ENCODE measurements around the gene PEX11G.

DNA sequence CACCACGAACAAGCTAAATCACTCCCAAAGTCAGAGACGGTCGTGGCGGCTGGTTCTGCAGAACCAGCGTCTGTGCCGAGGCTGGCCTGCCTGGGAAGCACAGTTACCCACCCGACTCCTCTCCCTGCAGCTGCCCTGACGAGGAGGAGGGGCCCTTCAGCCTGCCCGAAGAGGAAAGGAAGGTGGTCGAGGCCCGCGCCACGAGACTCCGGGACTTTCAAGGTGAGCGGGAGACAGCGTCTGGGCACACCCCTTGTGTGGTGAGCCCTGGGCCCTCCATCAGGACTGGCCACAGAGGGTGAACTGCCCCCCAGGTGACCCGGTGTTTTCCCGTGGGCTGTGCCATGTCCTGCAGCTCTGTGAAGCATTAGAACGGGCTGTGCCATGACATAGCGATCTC lies 29.1 kb downstream of the PEX11G start:
- no peak for TF ChIP-seq POLR2A (IDR thresholded peaks at IDR 0.05)
- TF ChIP-seq, protein P1, sequence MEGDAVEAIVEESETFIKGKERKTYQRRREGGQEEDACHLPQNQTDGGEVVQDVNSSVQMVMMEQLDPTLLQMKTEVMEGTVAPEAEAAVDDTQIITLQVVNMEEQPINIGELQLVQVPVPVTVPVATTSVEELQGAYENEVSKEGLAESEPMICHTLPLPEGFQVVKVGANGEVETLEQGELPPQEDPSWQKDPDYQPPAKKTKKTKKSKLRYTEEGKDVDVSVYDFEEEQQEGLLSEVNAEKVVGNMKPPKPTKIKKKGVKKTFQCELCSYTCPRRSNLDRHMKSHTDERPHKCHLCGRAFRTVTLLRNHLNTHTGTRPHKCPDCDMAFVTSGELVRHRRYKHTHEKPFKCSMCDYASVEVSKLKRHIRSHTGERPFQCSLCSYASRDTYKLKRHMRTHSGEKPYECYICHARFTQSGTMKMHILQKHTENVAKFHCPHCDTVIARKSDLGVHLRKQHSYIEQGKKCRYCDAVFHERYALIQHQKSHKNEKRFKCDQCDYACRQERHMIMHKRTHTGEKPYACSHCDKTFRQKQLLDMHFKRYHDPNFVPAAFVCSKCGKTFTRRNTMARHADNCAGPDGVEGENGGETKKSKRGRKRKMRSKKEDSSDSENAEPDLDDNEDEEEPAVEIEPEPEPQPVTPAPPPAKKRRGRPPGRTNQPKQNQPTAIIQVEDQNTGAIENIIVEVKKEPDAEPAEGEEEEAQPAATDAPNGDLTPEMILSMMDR (IDR thresholded peaks at IDR 0.05) = no peak
- no peak for TF ChIP-seq POLR2AphosphoS5 (IDR thresholded peaks at IDR 0.05)
- TF ChIP-seq EP300 (IDR thresholded peaks at IDR 0.05; ENCODE audit: low read depth) = no peak

All from transverse colon (tissue), 4 donors.